Fibroblast of villous mesenchyme (primary cell): ENCODE data around the gene RTF2. TPM values are rescaled to one million over a fixed set of nuclear protein-coding genes. Genes with fewer than 3 reads are reported as not detected.

Source experiments
- DNase-seq: peaks from one replicate; pipeline ENCODE4 v3.0.0-alpha.2; 2010; ENCODE audit warnings: low read depth
- H3K4me3 ChIP-seq: 2 replicates; pipeline ENCODE4 v1.5.1; 2011; ENCODE audit warnings: low read depth, mild to moderate bottlenecking, low read length
- total RNA-seq: library from RNA; depleted of rRNA; stranded (reverse); fragments of >200 nt; gene quantifications from 2 replicates; pipeline ENCODE4 v1.2.3, GENCODE V29; 2012
- TF ChIP-seq, protein P1 (sequence below): IDR thresholded peaks from 2 replicates; pipeline ENCODE4 v1.5.1; 2012; ENCODE audit warnings: low read depth, mild to moderate bottlenecking, low read length; ENCODE audit not compliant: insufficient read depth

Gene RTF2
- total RNA-seq, 1 donor = 80.3 TPM

DNA sequence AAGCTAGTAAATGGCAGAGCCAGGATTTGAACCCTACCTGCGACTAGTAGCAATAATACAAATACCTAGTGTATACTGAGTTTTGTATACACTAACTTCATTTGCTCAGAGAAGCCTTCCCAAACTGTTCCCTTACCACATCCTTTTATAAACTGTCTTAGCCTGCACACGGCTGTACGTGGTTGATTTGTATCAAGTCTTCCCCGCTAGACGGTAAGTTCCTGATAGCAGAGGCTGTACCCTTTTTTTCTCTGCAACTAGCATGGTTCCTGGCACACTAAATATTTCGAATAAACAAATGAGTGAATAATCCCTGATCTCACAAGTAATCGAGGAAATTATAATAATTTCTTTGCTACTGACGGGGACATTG is 636 bp downstream of the RTF2 start:
- peak; percentile 4 for DNase-seq
- TF ChIP-seq, protein P1, sequence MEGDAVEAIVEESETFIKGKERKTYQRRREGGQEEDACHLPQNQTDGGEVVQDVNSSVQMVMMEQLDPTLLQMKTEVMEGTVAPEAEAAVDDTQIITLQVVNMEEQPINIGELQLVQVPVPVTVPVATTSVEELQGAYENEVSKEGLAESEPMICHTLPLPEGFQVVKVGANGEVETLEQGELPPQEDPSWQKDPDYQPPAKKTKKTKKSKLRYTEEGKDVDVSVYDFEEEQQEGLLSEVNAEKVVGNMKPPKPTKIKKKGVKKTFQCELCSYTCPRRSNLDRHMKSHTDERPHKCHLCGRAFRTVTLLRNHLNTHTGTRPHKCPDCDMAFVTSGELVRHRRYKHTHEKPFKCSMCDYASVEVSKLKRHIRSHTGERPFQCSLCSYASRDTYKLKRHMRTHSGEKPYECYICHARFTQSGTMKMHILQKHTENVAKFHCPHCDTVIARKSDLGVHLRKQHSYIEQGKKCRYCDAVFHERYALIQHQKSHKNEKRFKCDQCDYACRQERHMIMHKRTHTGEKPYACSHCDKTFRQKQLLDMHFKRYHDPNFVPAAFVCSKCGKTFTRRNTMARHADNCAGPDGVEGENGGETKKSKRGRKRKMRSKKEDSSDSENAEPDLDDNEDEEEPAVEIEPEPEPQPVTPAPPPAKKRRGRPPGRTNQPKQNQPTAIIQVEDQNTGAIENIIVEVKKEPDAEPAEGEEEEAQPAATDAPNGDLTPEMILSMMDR = no peak

DNA sequence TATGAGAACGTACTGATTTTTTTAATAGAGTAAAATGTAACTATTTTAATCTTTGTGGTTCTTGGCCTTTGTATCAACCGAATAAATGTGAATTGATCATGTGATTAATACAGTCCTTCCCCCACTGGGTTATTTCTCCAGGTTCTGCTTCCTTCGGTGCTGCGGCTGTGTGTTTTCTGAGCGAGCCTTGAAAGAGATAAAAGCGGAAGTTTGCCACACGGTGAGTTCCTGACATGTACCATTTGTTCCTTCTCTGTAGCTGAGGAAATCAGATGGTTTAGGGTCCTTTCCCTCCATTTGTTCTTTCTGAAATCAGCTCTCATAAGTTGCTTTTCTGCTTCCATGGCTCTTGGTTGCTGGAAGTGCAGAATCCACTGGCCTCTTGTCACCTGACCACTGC is 15.5 kb downstream of the RTF2 start:
- no peak for DNase-seq
- TF ChIP-seq, protein P1 = no peak
- H3K4me3 ChIP-seq = no peak overlapping the region

More for the DNA sequence above, 636 bp downstream of the RTF2 start:
- peak overlapping the region; percentile 94 for H3K4me3 ChIP-seq

DNA sequence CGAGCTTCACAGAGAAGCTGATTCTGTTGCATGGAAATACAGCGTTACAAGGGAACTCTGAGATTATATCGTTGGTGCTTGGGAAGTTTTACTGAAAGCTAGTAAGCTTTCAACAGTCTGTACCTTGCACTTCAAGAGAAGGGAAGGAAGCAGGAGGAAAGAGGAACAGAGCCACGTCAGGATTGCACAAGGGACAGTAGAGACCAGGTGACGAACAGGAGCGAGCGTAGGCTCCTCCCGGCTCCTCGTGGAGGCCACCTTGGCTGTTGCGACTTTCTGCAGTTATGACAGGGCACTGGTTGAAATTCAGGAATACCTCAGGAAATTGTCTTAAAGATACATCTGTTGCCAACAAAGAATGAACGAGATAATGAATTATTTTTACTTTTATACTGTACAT is 18.8 kb downstream of the RTF2 start:
- DNase-seq = no peak
- H3K4me3 ChIP-seq = no peak overlapping the region
- TF ChIP-seq, protein P1 = no peak

GRCh38 chr20:56488566-56488965 is 20.1 kb downstream of the RTF2 start:
- DNase-seq = no peak
- TF ChIP-seq, protein P1 = no peak
- H3K4me3 ChIP-seq = no peak overlapping the region

- TF ChIP-seq, protein P1 = no peak
- no peak for DNase-seq
- H3K4me3 ChIP-seq = no peak overlapping the region
These were observed 32.7 kb downstream of the RTF2 start for GRCh38 chr20:56501116-56501515.

DNA sequence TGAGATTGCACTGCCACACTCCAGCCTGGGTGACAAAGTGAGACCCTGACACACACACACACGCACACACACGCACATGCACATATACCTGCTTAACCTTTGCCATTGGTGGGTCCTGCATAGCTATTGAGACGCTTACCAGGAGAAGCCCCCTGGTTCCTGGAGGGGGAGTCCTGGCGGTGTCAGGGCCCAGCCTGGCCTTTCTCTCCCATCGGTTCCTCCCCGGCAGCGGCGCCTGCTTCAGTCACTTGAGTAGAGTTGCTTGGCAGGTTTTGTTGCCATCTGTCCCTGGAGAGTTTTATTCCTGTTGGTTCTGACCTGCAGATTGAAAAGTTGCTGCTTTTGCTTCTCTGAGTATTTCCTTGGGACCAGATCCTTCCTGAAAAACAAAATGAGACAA is 35.5 kb downstream of the RTF2 start:
- H3K4me3 ChIP-seq = no peak overlapping the region
- no peak for DNase-seq
- TF ChIP-seq, protein P1 = no peak

DNA sequence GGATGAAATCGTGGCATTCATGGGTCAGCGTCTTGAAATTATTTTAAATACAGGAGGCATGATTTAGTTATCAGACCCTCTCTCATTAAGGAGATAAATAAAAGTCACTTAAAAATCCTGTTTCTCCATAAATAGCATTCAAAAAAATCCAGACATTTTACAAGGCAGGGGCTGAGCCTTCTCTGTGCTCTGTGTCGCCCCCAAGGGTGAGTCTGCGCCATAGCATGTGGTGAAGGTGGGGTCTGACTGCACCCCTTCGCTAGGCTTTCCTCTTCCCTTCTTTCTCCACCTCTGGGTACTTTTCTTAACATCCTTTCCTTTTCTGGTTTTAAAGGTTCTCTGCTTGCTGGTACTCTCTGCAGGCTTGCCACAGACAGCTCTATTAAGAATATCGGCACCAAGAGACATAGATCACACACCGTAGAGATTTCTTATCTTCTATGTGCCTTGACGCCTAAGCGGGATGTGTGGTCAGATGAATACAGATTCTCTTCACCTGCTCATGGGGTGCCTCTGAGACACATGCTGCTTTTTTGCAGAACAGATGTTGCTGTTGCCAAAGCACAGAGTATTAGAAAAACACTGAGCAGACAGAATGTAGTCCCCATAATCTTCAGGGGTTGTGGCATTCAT is 36.1 kb downstream of the RTF2 start:
- peak; percentile 5 for DNase-seq
- TF ChIP-seq, protein P1 = peak; percentile 61
- no peak overlapping the region for H3K4me3 ChIP-seq
